TTC549 (cell line): Measurements from ENCODE around the gene DLG5.

Experiments used
- FAIRE-seq: peaks from 2 replicates; lab custom pipeline; 2012; peaks lifted over from hg19 to GRCh38; lab: Jason Lieb, UNC

Gene DLG5

GRCh38 chr10:77756319-77757232, 170.0 kb downstream of the DLG5 start:
- peak; percentile 48 for FAIRE-seq

GRCh38 chr10:77746047-77746707, 180.4 kb downstream of the DLG5 start:
- no peak for FAIRE-seq

DNA sequence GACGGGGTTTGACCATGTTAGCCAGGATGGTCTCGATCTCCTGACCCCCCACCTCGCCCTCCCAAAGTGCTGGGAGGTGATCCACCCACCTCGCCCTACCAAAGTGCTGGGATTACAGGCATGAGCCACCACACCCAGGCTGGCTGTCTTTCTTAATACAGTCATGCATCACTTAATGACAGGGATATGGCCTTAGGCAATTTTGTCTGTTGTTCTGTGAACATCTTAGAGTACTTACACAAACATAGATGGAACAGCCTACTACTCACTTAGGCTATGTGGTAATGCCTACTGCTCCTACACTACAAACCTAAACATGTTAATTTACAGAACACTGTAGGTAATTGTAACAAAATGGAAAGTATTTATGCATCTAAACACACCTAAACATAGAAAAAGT, 182.3 kb downstream of the DLG5 start:
- FAIRE-seq: no peak

- FAIRE-seq: no peak
Observed at GRCh38 chr10:77742172-77742571, 184.4 kb downstream of the DLG5 start.

DNA sequence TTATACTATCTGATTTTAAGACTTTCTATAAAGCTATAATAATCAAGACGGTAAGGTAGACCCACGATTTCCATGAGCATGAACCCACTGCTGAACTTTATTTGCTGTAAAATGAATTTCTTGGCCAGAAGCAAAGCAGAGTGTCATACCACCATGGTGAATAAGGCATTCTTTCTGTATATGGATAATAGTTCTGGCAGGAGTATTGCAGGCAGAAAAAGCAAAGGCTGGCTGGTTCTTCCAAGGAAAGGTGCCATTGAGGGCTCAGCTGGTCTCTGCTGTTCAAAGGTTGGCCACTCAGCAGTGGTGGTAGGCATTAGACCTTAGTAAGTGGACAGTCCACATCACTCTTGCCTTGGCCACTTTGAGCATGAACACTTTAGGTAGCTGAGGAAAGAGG, 184.8 kb downstream of the DLG5 start:
- FAIRE-seq: no peak
